Muscle layer of colon (tissue), 2 donors: ENCODE measurements around the gene ZBTB2.
A peak's percentile ranks its signal among the peaks of the same experiment; 100 is the strongest.

Experiments used
- H3K27ac ChIP-seq: one replicate; pipeline ENCODE4 v1.7.0; 2013; ENCODE audit warnings: low read depth, mild to moderate bottlenecking, low read length, moderate library complexity
- H3K27me3 ChIP-seq, 2 donors: one replicate each; pipeline ENCODE4 v1.7.0; 2013; ENCODE audit warnings: low read length in 2 of 2, mild to moderate bottlenecking in 2 of 2; ENCODE audit not compliant: insufficient read depth in 2 of 2, control insufficient read depth in 1 of 2
- H3K36me3 ChIP-seq: one replicate; pipeline ENCODE4 v1.7.0; 2013; ENCODE audit warnings: mild to moderate bottlenecking, low read length; ENCODE audit not compliant: insufficient read depth
- H3K4me1 ChIP-seq: one replicate; pipeline ENCODE4 v1.7.0; 2013; ENCODE audit warnings: mild to moderate bottlenecking, low read length; ENCODE audit not compliant: insufficient read depth
- H3K4me3 ChIP-seq, 2 donors: one replicate each; pipeline ENCODE4 v1.7.0; 2013; ENCODE audit warnings: low read length in 2 of 2, low read depth in 1 of 2, mild to moderate bottlenecking in 1 of 2, moderate library complexity in 1 of 2
- H3K9ac ChIP-seq: one replicate; pipeline ENCODE4 v1.7.0; 2013; ENCODE audit warnings: low read length
- H3K9me3 ChIP-seq: one replicate; pipeline ENCODE4 v1.7.0; 2013; ENCODE audit warnings: mild to moderate bottlenecking, low read length
- donor health status: abdominal sarcoma.
- donor health status: Adenocarcinoma of cecum.

Gene ZBTB2

GRCh38 chr6:151399679-151400078, 8.3 kb upstream of the ZBTB2 start:
- Histone ChIP-seq H3K4me1 (peaks cover 5% of the 10 kb centered on the region), H3K27ac (no peak overlapping the region), H3K36me3 (no peaks in the 10 kb centered on the region), H3K9me3 (no peaks in the 10 kb centered on the region), H3K9ac (no peak overlapping the region), H3K27me3 (no peaks in the 10 kb centered on the region), H3K4me3 (no peak overlapping the region)

GRCh38 chr6:151393410-151393809, 2.1 kb upstream of the ZBTB2 start:
- Histone ChIP-seq H3K9me3 (no peaks in the 10 kb centered on the region), H3K4me3 (no peak overlapping the region)

DNA sequence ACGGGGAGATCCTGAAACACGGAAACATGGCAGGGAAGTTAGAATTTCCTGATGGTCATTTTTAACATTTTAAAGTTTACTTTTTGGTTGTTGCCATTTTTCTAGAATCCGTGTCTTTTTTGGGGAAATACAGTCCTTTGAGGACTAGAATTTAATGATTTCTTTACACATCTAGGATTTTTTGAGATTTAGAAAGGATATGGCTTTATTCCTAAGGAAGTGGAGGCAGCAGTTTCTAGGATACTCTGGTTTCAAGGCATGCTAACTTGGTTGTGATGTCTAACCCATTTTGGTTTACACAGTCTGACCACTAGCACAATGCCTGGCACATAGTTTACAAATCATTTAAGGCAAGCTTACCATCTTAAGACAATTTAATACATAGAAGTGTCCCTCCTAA, 1.1 kb upstream of the ZBTB2 start:
- H3K4me3 ChIP-seq, result peak overlapping the region in 1 of 2 donors; percentile 59
- H3K36me3 ChIP-seq, result no peaks in the 10 kb centered on the region
- H3K9me3 ChIP-seq, result no peaks in the 10 kb centered on the region
- peak overlapping the region; percentile 0 for H3K27ac ChIP-seq
- no peak overlapping the region for H3K9ac ChIP-seq
- peaks cover 33% of the 10 kb centered on the region for H3K4me1 ChIP-seq
- no peaks in the 10 kb centered on the region for H3K27me3 ChIP-seq

More at GRCh38 chr6:151393410-151393809, 2.1 kb upstream of the ZBTB2 start:
- H3K27ac ChIP-seq, result no peak overlapping the region
- H3K9ac ChIP-seq, result no peak overlapping the region
- no peaks in the 10 kb centered on the region for H3K27me3 ChIP-seq
- no peaks in the 10 kb centered on the region for H3K36me3 ChIP-seq
- H3K4me1 ChIP-seq, result peaks cover 33% of the 10 kb centered on the region

- peak overlapping the region; percentile 63 to 96 for H3K4me3 ChIP-seq
- peaks cover 28% of the 10 kb centered on the region for H3K4me1 ChIP-seq
- peak overlapping the region; percentile 96 for H3K27ac ChIP-seq
- H3K9me3 ChIP-seq, result no peaks in the 10 kb centered on the region
- no peaks in the 10 kb centered on the region for H3K36me3 ChIP-seq
- no peak overlapping the region for H3K9ac ChIP-seq
- no peaks in the 10 kb centered on the region for H3K27me3 ChIP-seq
These were observed 398 bp downstream of the ZBTB2 start for GRCh38 chr6:151390851-151391470.

DNA sequence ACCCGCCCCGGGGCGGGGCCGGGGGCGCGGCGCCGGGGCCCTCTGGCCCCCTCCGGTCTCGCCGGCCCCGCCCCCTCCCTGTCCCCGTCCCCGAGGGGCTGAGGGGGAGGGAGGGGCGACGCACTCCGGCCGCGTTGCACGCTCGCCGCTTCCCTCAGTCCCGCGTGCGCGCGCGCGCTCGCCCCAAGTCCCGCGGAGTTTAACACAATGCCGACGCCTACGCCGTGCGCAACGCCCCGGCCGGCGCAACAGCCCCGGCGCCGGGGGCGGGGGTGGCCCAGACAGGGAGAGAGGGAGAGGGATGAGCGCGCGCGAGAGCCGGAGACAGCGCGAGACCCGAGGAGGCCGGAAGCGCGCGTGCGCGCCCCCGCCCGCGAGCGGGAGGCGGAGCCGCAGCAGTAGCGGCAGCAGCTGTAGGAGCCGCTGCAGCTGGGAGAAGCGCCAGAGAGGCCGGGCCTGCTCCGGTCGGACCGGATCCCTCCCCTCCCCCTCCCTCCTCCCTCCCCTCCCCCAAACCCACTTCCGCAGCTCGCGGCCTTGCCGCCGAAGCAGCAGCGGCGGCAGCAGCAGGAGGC, 996 bp downstream of the ZBTB2 start:
- no peaks in the 10 kb centered on the region for H3K36me3 ChIP-seq
- H3K4me1 ChIP-seq, result peaks cover 30% of the 10 kb centered on the region
- peak overlapping the region; percentile 69 to 96 for H3K4me3 ChIP-seq
- peak overlapping the region; percentile 96 for H3K27ac ChIP-seq
- no peak overlapping the region for H3K9ac ChIP-seq
- H3K9me3 ChIP-seq, result no peaks in the 10 kb centered on the region
- no peaks in the 10 kb centered on the region for H3K27me3 ChIP-seq

DNA sequence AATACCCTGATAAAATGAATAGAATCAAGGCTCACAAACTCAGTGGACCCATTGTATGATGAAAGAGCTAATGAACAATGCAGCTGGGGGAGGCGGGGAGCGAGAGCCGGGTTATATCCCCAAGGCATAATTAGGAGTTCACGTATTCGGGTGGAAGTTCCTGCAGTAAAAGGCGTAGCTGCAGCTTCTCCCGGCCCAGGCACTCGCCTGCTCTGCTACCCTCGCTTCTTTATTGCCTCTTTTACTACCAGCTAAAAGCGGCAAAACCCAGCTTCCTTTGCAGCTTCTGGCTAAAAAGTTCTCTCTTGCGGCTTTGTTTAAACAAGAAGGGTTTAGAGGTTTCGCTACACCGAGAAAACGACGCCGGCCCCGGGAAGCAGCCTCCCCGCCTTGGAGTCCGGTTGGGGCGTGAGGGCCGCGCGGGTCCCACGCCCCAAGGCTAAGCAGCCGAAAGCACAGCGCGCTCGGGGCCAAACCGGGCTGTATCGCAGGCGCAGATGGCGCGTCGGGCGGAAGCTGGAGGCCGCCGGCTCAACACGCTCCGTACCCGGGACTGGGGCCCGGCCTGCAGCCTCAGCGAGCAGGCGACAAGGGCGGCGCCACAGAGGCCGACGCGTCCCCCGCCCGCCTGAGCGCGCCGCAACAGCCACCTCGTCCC, 1.6 kb downstream of the ZBTB2 start:
- no peaks in the 10 kb centered on the region for H3K27me3 ChIP-seq
- no peaks in the 10 kb centered on the region for H3K36me3 ChIP-seq
- no peaks in the 10 kb centered on the region for H3K9me3 ChIP-seq
- peak overlapping the region; percentile 69 to 89 for H3K4me3 ChIP-seq
- peak overlapping the region; percentile 95 for H3K27ac ChIP-seq
- peaks cover 36% of the 10 kb centered on the region for H3K4me1 ChIP-seq
- peak overlapping the region; percentile 52 for H3K9ac ChIP-seq

DNA sequence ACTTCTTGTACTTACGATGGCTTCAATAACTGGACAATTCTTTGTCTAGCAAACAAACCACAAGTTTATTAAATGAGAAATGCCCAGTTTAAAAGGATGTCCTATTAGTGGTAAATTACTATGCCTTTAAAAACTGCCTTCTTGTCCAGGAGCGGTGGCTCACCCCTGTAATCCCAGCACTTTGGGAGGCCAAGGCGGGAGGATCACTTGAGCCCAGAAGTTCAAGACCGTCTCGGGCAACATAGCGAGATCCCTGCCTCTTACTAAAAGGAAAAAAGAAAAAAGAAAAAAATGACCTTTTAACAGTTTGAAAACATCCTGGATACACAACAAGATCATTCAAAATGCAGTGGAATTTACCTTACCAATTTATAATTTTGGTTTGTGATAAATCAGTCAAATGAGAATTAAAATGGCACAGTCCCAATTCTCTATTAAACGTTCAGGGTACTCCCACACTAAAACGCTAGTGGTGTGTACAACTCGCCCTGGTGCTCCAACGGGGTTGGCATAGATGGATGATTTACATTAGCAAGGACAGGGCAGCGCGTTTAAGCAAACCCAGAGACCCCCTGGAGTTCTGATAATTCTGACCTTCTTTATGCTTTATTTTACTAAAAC, 2.3 kb downstream of the ZBTB2 start:
- Histone ChIP-seq H3K36me3 (no peaks in the 10 kb centered on the region), H3K4me1 (peaks cover 36% of the 10 kb centered on the region), H3K9me3 (no peaks in the 10 kb centered on the region), H3K27ac (peak overlapping the region; percentile 95), H3K9ac (peak overlapping the region; percentile 52), H3K4me3 (peak overlapping the region; percentile 69 to 89), H3K27me3 (no peaks in the 10 kb centered on the region)

DNA sequence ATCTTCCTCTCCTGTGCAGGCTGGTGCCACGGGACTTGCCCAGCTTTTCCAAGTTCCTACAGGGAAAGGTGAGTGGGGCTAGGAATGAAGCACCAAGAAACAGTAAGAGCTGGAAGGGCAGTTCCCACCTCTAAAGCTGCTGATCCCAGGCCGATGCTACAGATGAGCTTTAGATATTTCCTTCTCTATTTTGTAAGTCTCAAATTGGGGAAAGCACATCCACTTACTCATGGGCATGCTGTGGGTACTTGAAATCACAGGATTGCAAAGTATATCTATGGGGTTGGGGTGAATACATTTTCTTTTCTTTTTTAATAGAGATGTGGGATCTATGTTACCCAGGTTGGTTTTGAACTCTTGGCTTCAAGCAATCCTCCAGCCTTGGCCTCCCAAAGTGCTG, 3.1 kb downstream of the ZBTB2 start:
- H3K4me1 ChIP-seq, result peaks cover 30% of the 10 kb centered on the region
- no peak overlapping the region for H3K9ac ChIP-seq
- H3K27me3 ChIP-seq, result no peaks in the 10 kb centered on the region
- H3K4me3 ChIP-seq, result no peak overlapping the region
- H3K9me3 ChIP-seq, result no peaks in the 10 kb centered on the region
- no peaks in the 10 kb centered on the region for H3K36me3 ChIP-seq
- no peak overlapping the region for H3K27ac ChIP-seq

GRCh38 chr6:151387175-151387970, 4.0 kb downstream of the ZBTB2 start:
- no peaks in the 10 kb centered on the region for H3K27me3 ChIP-seq
- H3K9ac ChIP-seq, result no peak overlapping the region
- H3K36me3 ChIP-seq, result no peaks in the 10 kb centered on the region
- peaks cover 21% of the 10 kb centered on the region for H3K4me1 ChIP-seq
- H3K4me3 ChIP-seq, result no peak overlapping the region
- no peaks in the 10 kb centered on the region for H3K9me3 ChIP-seq
- H3K27ac ChIP-seq, result no peak overlapping the region

DNA sequence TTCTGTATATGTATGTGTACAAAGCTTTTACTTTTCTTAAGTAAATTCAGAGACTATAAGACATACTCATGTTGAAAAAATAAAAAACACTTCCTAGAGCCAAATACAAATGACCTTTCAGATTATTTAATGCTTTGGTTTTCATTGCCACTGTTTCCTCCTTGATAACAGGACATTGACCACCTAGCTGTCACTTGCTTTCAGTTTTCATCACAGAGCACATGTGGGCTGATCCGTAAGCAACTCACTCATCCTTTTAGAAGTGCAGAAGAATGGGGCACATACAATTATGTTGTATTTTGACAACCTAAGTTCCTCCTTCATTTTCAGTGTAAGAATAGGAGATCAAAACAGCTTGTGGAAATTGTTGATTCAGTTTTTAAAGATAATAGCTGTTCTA, 6.2 kb downstream of the ZBTB2 start:
- no peaks in the 10 kb centered on the region for H3K27me3 ChIP-seq
- H3K27ac ChIP-seq, result no peak overlapping the region
- H3K4me1 ChIP-seq, result peaks cover 16% of the 10 kb centered on the region
- no peaks in the 10 kb centered on the region for H3K9me3 ChIP-seq
- no peak overlapping the region for H3K4me3 ChIP-seq
- H3K36me3 ChIP-seq, result no peaks in the 10 kb centered on the region
- no peak overlapping the region for H3K9ac ChIP-seq

DNA sequence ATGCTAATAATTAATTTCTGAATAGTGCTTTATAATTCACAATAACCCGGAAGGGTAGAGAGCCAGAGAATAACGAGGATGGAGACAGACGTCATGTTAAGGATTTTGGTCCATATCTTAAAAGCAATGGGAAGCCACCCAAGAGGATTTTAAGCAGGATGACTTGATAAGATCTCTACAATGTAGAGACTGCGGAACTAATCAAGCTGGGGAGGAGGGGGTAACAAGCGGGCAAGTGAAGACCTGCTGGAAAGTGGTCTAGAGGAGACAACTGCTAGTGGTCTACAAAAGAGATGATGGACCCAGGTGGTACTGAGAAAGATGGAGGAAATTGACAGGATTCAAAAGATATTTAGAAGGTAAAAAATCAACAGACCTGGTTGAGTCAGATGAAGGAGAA, 7.2 kb downstream of the ZBTB2 start:
- Histone ChIP-seq H3K27me3 (no peaks in the 10 kb centered on the region), H3K4me1 (peaks cover 15% of the 10 kb centered on the region), H3K36me3 (no peaks in the 10 kb centered on the region), H3K27ac (no peak overlapping the region), H3K4me3 (no peak overlapping the region), H3K9me3 (no peaks in the 10 kb centered on the region), H3K9ac (no peak overlapping the region)
